SU-DHL-6 (cell line): Measurements from ENCODE around the gene SURF2.

Experiments used
- EZH2phosphoT487 ChIP-seq: fragments of 200-600 bp; sonication (generic), shearing (Covaris generic); conservative IDR thresholded peaks from 2 replicates; pipeline ENCODE4 v1.6.1; 2018; ENCODE audit warnings: mild to moderate bottlenecking, antibody characterized with exemption, low read length, moderate library complexity, mixed read lengths
- TF ChIP-seq, protein P1 (sequence below): fragments of 200-600 bp; sonication (generic); IDR thresholded peaks from one replicate; pipeline ENCODE4 v1.5.1; 2017; ENCODE audit warnings: antibody characterized with exemption, mild to moderate bottlenecking, low read length, moderate library complexity; ENCODE audit not compliant: insufficient read depth, poor library complexity, severe bottlenecking

- TF ChIP-seq, protein P1, sequence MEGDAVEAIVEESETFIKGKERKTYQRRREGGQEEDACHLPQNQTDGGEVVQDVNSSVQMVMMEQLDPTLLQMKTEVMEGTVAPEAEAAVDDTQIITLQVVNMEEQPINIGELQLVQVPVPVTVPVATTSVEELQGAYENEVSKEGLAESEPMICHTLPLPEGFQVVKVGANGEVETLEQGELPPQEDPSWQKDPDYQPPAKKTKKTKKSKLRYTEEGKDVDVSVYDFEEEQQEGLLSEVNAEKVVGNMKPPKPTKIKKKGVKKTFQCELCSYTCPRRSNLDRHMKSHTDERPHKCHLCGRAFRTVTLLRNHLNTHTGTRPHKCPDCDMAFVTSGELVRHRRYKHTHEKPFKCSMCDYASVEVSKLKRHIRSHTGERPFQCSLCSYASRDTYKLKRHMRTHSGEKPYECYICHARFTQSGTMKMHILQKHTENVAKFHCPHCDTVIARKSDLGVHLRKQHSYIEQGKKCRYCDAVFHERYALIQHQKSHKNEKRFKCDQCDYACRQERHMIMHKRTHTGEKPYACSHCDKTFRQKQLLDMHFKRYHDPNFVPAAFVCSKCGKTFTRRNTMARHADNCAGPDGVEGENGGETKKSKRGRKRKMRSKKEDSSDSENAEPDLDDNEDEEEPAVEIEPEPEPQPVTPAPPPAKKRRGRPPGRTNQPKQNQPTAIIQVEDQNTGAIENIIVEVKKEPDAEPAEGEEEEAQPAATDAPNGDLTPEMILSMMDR = no peak
- TF ChIP-seq EZH2phosphoT487 = no peak
Observed at GRCh38 chr9:133383438-133383837, 27.1 kb downstream of the SURF2 start.
